LNCAP (cell line): ENCODE results near the gene DMD.

ENCODE experiments used
- CTCF ChIP-seq: fragments of 450-650 bp; IDR thresholded peaks from 2 replicates; pipeline ENCODE4 v1.5.1; 2017; ENCODE audit warnings: mild to moderate bottlenecking

The DMD gene

DNA sequence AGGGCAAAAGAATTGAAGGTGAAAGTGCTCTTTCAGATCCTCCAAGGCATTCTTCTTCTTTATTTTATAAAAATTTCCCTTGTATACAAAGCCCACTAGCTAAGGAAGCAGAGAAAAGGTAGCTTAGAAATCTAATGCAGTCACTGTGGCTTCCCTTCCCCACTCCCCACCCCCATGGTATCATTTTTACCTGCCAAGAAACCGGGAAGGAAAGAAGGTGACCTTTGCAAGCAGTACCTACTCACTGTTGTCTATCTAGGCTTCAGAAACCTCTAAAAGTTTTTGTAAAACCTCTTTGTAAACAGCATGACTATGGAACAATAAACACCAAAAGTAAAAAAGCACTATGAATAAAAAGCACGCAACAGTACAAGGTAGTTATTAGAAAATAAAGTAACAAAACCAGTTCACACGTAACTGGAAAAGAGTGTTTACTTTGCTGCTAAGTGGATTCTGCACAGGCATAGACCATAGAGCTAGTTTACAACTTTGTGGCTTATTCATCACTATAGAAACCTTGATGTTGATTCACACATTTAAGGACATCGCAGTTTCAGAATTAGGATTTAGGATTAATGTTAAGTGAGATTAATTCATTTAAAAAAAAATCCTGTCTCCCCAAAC, 2029.9 kb downstream of the DMD start:
- no peak for TF ChIP-seq CTCF

DNA sequence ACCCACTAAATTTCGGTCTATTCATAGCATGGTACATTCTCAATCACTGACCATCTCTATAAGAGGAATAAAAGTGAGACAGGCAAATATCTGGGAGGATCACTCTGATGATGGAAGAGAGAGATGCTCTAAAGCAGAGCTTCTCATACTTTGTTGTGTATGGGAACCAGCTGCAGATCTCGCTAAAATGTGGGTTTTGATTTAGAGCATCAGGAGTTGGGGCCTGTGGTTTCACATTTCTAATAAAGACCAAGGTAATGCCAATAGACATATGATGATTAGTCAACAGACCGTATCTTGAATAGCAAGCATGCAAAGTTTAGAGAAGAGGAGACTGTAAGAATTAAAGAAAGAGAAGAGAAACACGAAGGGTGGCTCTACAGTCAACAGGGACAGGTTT, 2032.1 kb downstream of the DMD start:
- no peak for TF ChIP-seq CTCF

DNA sequence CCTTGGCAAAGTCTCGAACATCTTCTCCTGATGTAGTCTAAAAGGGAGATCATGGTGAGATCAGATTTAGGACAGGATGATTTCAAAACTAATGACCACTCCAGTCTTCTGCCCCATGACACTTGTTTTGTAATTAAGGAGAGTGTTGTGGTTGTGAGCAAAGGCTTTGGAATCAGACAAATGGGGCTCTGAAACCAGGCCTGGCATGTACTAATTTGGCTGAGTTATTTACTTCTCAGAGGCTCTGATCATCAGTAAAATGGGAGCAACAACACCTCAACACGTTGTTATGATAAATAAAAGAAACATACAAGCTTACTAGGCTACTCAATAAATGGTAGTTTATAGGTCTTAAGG, 2032.6 kb downstream of the DMD start:
- no peak for TF ChIP-seq CTCF

- TF ChIP-seq CTCF = no peak
Observed at GRCh38 chrX:31178064-31178768, 2033.1 kb downstream of the DMD start.

- no peak for TF ChIP-seq CTCF
Observed at GRCh38 chrX:31170792-31171191, 2040.6 kb downstream of the DMD start.

GRCh38 chrX:31168551-31168950, 2042.8 kb downstream of the DMD start:
- TF ChIP-seq CTCF = no peak

DNA sequence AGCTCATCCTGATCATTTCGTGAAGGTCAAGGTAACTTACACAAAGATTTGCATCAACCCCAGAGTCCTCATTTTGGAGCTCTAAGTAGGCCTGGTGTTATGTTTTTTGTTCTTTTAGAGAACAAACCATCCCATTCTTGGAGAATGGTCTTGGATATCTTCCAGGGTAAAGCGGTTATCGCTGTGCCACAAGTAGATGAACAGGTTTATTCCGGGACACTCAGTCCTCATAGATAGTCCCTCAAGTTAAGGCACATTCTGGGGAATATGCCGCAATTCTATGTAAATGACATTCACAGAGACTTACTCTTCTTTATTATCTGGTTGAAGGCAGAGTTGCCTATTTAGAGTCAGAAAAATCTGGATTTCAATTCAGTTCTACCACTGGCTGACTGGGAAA, 2044.5 kb downstream of the DMD start:
- TF ChIP-seq CTCF = no peak
